HG02623 (cell line): ENCODE results near the gene TEX13D.
"Not testable (repeated sequence)": the region's sequence is repeated elsewhere in the genome, so short reads cannot be mapped to it uniquely, and the experiment has no call there.

Experiments
- ATAC-seq: cut with Tn5 transposase; IDR thresholded peaks from one replicate; pipeline ENCODE4 v1.9.1; 2021; ENCODE audit warnings: moderate library complexity; ENCODE audit not compliant: unreplicated experiment

The TEX13D gene

DNA sequence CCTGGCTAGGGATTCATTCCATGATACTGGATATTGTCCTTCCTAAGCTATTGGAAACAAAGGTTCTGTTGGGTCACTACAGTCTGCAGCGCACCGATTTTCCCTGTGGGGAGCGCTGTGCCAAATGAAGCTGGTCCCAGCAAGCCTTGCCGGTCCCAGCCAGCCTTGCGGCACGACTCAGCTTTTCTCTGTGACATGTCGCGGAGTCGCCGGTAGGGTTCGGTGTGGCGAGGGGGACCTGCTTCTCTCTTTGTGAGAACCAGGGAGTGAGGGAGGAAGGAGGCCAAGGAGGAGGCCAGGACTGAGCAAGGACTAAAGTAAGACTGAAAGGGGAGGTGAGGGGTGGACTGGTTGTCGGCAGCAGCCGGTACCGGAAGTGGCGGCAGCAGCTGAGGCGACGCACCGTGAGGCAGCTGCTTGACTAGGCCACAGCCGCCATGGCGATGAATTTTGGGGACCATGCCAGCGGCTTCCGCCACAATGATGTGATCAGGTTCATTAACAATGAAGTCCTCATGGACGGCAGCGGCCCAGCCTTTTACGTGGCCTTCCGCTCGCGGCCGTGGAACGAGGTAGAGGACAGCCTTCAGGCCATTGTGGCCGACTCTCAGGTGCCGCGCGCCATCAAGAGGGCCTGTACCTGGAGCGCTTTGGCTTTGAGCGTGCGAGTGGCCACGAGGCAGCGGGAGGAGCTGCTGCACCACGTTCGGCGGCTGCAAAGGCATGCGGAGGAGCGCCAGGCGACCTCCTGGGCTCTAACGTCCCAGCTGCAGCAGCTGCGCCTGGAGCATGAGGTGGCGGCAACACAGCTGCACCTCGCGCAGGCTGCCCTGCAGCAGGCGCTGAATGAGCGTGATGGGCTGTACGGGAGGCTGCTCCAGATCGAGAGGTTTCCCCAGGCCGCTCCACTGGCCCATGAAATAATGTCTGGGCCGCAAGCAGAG lies at the start of gene TEX13D:
TSS of gene TEX13D (plus strand) at position 180 of the 944 bp plus-strand sequence. CDS start at position 438, 258 bp downstream.
- ATAC-seq, result no peak

DNA sequence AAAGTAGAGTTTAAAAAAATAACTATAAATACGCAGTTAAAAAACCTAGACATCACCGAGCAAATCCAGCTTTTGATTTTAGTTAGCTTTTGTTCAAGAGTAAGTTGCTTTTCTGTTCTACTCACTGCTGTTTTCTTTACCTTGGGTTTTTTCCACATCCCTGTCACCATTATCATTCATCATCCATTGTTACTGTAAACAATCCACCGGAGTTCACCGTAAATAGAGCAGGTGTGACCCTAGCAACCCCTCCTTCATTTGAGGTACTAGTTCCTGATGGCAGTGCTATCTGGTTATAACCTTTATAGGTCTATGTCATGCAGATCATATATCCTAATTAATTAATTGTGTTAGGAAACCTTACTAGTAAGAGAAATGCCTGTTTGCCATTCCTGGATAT lies 43.0 kb upstream of the TEX13D start:
- no peak for ATAC-seq

- ATAC-seq, result no peak
Observed at GRCh38 chrX:124293810-124294209, 38.6 kb upstream of the TEX13D start.

- ATAC-seq, result not testable (repeated sequence)
Observed at GRCh38 chrX:124299323-124299722, 33.1 kb upstream of the TEX13D start.

DNA sequence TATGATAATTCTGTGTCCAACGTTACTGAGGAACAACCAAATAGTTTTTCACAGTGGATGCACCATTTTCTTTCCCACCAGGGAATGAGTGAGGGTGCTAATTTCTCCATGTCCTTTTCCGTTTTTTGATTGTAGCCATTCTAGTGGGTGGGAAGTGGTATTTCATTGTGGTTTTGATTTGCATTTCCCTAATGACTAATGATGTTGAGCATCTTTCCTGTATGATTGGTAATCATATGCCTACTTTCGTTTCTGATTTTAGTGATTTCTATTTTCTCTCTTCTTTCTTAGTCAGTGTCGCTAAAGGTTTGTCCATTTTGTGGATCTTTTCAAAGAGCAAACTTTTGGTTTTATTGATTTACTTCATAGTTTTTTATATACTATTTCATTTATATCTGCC lies 32.1 kb upstream of the TEX13D start:
- ATAC-seq, result no peak

GRCh38 chrX:124307253-124307907 lies 25.1 kb upstream of the TEX13D start:
- no peak for ATAC-seq

DNA sequence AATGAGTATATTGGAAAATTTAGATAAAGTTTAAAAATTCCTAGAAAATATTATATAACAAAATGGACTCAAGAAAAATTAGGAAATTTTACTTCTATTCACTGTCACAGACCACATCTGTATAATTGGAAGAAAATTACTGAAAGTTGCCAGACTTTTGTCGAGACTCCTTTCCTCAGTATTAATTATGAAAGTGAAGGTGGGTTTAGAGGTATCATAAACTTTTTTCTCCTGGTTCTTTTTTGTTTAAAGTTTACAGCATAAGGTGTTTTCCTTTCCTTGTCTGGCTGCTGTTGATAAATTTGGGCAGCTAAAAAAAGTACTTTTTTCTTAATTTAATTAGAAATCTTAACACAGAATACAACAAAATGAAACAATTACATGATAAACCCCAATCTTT lies 6.7 kb upstream of the TEX13D start:
- ATAC-seq, result no peak

DNA sequence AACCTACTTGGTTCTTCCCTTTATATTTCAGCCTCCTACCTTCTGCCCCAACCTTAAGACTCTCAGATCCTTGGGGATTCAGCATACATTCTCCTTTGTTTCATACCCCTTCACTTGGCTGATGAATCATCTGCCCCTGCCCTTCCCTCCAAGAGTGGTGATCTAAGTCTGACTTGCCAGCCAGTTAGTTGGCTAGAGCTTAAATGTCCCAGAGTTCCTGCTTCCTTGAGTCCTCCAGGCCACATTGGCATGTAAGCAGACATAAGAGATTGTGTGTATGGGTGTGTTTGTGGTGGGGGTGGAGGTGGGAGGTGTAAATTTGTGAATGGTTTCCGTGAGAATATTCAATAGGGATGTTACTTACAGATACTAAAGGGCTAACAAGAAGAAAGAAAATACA lies 3.7 kb upstream of the TEX13D start:
- ATAC-seq, result no peak

- no peak for ATAC-seq
Observed at GRCh38 chrX:124333862-124334261, 1.4 kb downstream of the TEX13D start.

- ATAC-seq, result not testable (repeated sequence)
Observed at GRCh38 chrX:124334555-124334954, 2.1 kb downstream of the TEX13D start.

DNA sequence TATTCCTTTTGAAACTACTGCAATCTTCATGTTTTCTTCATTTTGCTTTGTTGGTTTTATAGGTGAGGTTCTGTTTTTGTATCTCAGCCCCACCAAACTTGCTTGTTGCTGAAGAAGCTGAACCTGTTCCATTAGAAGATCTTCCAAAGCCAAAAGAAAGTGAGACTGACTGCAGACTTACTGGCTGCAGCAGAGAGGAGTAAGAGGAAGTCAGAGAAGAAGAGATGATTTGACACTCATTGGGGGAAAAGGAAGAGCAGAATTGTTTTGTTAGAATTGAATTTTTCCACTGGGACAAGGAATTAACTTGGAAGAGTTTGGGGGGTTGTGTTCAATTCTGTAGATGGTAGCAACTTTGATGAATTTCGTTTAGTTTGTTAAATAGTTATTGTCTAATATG lies 3.1 kb downstream of the TEX13D start:
- no peak for ATAC-seq

DNA sequence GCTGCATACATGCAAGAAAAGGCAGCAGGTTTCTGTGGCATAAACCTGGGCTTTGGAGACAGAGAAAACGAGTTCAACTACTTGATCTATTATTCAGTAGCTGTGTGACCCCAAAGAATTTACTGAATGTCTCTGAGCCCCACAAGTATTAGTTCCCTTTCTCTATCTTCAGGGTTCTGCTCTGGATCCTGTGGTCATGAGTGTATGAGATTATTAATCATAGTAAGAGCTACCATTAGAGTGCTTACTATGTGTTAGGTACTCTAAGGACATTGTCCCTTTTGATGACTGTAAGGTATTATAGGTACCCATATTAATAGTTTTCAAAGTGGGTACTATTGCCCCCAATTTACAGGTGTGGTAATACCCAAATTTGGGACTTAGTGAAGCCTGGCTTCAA lies 5.5 kb downstream of the TEX13D start:
- no peak for ATAC-seq

- ATAC-seq, result no peak
Observed at GRCh38 chrX:124338733-124339514, 6.5 kb downstream of the TEX13D start.

GRCh38 chrX:124341396-124342132 lies 9.1 kb downstream of the TEX13D start:
- no peak for ATAC-seq

DNA sequence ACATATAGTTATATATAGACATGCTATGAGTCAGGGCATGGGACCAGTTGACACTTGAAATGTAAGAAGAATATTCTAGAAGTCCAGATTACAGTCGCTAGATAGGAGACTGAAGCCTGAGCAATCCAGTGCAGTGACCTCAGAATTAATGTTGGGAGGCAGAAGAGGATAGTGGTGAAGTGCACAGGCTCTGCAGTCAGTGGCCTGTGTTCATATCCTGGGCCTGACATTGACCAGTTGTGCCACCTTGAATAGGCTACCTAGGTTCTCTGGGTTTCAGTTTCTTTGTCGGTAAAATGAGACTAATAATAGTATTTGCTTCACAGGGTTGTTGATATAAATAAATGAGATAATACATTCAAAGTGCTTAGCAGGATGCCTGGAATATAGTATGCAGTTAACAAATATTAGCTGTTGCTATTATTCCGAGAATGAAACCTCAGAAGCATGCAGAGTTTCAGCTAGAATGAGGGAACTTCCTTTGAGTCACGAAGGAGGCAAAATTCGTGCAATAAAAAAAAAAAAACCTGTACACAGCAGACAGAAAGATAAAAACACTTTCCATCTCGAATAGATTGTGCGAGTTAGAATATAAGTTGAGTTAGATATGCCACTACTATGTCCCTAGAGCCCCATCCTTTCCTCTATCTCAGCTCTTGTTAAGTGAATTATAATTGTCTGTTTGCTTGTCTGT lies 9.9 kb downstream of the TEX13D start:
- ATAC-seq, result no peak

DNA sequence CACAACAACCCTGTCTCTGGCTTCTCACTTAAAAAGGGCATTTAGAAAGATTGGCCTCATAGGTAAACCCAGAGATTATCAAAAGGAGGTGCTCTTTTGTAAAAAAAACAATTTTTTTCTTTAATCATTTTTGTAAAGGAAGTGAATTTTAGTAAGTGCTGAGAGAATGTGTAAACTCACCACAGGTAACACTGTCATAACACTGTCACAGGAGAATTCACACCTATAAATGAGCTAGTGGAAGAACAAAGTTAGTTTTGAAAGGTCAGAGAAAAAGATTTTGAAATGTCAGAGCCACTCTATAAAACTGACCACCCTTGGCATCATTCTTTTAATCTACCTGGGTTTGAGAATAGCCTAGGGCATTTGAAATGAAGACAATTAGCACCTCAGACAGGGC lies 10.6 kb downstream of the TEX13D start:
- ATAC-seq, result no peak

- ATAC-seq, result no peak
Observed at GRCh38 chrX:124344246-124344645, 11.8 kb downstream of the TEX13D start.

- ATAC-seq, result no peak
Observed at GRCh38 chrX:124346117-124346876, 13.8 kb downstream of the TEX13D start, which contains the start of gene SH2D1A. Gene SH2D1A, plus strand, starts transcription at chrX:124346563. Its CDS starts 80 bp downstream, at chrX:124346643.

DNA sequence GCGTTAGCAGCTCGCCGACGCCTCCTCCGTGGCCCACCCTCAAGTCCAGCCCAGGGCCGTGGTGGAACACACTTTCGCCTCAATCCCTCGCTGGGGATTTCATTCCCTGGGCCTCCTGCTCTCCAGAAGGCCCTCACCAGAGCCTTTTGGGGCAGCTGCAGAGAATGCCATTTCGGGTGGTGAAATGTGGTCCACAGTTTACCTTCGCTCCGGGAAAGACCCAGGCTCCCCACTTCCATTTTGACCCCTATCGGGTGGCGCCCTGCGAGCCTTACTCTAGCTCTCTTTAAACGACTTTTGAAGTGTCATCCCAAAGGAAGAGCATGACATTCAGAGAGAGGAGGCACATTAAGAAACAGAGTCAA lies 14.4 kb downstream of the TEX13D start:
- ATAC-seq, result no peak
